GM11168 (cell line): ENCODE results near the gene FAM171A2.
"Not testable (repeated sequence)": the region's sequence is repeated elsewhere in the genome, so short reads cannot be mapped to it uniquely, and the experiment has no call there.

Source experiments
- in situ Hi-C: fragments of 300-500 bp; cut with MboI; formaldehyde crosslinking; loops from one replicate; pipeline ENCODE4 v1.12.0; 2022; ENCODE audit warnings: low sequenced_read_pairs; ENCODE audit not compliant: unreplicated experiment

FAM171A2 gene

GRCh38 chr17:44348234-44348987, 15.2 kb downstream of the FAM171A2 start:
- in situ Hi-C loops, result no loop called here

GRCh38 chr17:44347206-44348055, 16.2 kb downstream of the FAM171A2 start:
- in situ Hi-C loops, result not testable (repeated sequence)

- in situ Hi-C loops, result no loop called here
Observed at GRCh38 chr17:44346064-44346844, 17.4 kb downstream of the FAM171A2 start.

DNA sequence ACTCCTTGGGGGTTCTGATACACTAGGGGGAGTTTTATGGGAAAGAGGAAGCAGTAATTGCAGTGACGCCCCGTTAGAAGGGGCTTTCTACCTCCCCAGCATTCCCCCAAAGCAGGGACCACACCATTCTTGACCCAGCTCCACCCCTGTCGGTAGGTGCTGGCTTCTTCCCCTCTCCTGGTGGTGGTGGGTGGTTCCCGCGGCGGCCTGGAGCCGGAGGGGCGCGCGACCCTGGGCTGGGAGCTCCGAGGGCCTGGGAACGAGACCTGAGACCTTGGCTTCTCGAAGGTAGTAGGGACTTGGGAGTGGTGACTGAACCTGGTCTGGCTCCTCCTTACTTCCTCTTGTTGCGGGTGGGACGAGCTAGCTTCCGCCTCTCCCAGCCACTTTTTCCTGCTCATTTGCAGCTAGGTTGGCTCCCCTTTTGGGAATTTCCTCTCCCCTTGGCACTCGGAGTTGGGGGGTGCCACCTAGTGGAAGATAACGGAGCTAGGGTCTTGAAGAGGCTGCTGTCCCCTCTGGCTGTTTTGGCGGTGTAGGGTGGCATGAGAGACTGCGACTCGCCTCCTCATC, 18.1 kb downstream of the FAM171A2 start:
- in situ Hi-C loops, result no loop called here

DNA sequence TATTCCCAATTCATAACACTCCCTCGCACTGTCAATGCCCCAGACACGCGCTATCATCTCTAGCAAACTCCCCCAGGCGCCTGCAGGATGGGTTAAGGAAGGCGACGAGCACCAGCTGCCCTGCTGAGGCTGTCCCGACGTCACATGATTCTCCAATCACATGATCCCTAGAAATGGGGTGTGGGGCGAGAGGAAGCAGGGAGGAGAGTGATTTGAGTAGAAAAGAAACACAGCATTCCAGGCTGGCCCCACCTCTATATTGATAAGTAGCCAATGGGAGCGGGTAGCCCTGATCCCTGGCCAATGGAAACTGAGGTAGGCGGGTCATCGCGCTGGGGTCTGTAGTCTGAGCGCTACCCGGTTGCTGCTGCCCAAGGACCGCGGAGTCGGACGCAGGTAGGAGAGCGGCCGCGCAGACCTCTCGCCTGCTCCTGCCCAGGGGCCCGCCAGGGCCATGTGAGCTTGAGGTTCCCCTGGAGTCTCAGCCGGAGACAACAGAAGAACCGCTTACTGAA, 18.7 kb downstream of the FAM171A2 start, which contains the start of gene GRN:
Gene GRN, plus strand, starts transcription at position 364 of the 515 bp plus-strand sequence. CDS start 3,863 bp downstream, outside the sequence.
- in situ Hi-C loops, result no loop called here

- in situ Hi-C loops, result no loop called here
Observed at GRCh38 chr17:44343510-44344209, 20.0 kb downstream of the FAM171A2 start.

DNA sequence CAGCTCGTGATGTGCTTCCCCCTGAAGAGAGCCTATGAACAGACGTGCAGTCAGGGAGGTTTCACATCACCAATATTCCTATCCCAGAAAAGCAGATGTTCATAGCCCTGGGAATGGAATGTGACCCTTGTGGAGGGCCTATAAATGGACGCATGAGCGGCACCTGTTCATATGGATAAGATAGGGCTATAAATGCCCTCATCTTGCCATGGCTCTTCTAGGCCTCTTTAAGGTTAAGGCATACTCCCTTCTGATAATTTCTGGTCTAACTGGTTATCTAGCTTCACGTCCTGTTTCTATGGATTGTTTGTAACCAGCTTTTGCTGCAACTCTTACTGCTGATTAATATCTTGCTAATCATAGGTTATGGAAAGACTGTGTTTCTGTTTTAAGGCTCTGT, 23.1 kb downstream of the FAM171A2 start:
- in situ Hi-C loops, result not testable (repeated sequence)

DNA sequence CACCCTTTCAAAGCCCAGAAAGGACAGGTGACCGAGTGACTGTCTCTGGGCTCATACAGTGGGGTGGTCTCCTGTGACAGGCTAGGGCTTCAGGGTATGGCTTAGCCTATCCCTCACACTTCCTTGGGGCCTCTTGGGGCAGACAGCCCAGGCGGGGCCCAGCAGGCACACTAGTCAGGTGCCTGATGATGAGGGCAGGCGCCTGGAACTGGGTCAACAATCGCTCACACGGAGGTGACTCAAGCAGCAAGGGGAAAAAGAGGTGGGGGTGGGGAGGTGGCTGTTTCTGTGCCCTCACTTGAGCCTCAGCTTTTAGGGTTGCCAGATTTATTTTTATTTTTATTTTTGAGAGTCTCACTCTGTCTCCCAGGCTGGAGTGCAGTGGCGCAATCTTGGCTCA, 25.0 kb downstream of the FAM171A2 start:
- in situ Hi-C loops, result no loop called here

DNA sequence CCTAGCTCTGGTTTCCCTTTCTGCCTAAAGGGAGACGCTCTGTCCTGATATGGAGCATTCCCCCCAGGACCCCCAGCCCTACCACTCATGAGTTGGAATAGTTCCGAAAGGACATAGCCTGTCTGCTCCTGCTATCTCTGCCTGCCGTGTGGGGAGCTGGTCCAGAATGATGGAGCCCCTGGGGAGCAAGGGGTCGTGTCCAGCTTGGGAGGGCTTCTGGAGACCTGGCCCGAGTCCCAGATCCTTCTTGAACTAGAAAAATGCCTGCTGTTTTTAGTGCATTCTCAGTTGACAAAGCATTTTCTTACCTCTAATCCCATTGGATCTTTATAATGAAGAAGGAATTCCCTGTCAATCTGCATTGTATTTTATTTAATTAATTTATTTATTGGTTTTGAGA, 27.7 kb downstream of the FAM171A2 start:
- in situ Hi-C loops, result no loop called here

DNA sequence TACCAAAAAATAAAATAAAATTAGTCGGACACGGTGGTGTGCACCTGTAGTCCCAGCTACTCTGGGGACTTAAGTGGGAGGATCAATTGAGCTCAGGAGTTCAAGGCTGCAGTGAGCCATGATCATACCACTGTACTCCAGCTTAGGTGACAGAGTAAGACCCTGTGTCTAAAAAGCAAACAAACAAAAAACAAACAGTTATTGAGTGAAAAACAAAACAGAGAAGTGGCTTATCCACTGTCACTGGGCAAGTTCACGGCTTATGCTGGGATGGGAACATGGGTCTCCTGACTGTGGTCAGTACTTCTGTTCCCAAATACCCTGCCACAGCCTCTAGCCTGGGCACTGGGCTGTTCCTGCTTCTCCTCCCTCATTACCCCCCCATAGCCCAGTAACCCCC, 28.1 kb downstream of the FAM171A2 start:
- in situ Hi-C loops, result no loop called here

DNA sequence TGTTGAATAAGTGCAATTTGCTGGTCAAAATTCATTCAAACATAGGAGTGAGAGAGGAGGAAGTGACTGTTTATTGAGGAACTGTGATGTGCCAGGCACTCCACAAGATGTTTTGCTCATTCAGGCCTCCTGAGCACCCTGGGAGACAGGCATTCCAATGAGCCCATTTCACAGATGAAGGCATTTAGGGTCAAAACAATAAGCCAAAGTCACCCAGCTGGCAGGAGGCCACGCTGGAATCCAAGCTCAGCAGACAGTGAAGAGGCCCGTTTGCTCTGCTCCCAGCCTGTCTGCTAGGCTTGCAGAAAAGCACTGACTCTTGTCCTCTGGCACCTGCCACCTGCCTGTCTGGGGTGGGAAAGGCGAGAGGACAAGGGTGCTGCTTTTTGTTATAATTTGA, 28.9 kb downstream of the FAM171A2 start:
- in situ Hi-C loops, result loop anchor here (5.0 kb wide), 1 partner anchor 122 kb away; no protein-coding TSS in a partner anchor

DNA sequence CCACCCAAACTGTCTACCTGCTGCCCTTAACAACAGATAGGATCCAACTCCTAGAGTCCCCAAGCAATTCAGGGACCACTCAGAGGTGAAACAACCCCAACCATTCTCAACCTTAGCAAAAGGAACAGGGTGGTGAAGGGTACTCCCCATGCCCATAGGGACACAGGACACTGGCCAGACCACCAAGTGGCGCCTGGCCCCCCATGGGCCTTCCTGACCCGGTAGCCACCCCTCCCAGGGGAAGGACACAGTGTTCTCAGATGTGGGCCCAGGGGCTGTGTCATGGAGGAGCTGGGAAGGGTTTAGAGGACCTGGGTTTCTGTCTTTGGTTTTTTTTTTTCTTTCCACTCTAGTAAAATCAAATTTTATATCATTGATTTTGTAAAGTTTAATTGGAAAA, 29.3 kb downstream of the FAM171A2 start:
- in situ Hi-C loops, result loop anchor here (5.0 kb wide), 1 partner anchor 122 kb away; no protein-coding TSS in a partner anchor

- in situ Hi-C loops, result loop anchor here (5.0 kb wide), 1 partner anchor 121 kb away; no protein-coding TSS in a partner anchor
Observed at GRCh38 chr17:44333371-44333770, 30.3 kb downstream of the FAM171A2 start.

- in situ Hi-C loops, result loop anchor here (5.0 kb wide), 1 partner anchor 119 kb away; no protein-coding TSS in a partner anchor
Observed at GRCh38 chr17:44331249-44331760, 32.3 kb downstream of the FAM171A2 start.

DNA sequence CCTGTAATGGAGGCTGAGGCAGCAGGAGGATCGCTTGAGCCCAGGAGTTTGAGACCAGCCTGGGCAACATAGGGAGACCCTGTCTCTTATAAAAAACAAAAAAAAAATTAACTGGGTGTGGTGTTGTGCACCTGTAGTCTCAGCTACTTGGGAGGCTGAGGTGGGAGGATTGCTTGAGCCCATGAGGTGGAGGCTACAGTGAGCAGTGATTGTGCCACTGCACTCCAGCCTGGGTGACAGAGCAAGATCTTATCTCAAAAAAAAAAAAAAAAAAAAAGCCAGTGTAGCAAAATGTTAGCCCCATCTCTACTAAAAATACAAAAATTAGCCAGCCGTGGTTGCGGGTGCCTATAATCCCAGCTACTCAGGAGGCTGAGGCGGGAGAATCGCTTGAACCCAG, 33.4 kb downstream of the FAM171A2 start:
- in situ Hi-C loops, result loop anchor here (5.0 kb wide), 1 partner anchor 118 kb away; no protein-coding TSS in a partner anchor

DNA sequence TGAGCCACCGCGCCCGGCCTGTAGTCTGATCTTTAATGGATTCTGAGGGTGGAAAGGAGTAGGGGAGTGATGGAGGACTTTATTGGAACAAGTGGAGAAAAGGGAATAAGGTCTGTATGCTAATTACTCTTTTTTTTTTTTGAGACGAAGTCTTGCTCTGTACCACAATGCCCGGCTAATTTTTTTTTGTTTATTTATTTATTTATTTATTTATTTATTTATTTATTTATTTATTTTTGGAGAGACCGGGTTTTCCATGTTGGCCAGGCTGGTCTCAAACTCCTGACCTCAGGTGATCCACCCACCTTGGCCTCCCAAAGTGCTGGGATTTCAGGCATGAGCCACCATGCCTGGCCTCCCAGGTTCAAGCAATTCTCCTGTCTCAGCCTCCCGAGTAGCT, 34.1 kb downstream of the FAM171A2 start:
- in situ Hi-C loops, result not testable (repeated sequence)

- in situ Hi-C loops, result no loop called here
Observed at GRCh38 chr17:44327715-44328449, 35.8 kb downstream of the FAM171A2 start.

DNA sequence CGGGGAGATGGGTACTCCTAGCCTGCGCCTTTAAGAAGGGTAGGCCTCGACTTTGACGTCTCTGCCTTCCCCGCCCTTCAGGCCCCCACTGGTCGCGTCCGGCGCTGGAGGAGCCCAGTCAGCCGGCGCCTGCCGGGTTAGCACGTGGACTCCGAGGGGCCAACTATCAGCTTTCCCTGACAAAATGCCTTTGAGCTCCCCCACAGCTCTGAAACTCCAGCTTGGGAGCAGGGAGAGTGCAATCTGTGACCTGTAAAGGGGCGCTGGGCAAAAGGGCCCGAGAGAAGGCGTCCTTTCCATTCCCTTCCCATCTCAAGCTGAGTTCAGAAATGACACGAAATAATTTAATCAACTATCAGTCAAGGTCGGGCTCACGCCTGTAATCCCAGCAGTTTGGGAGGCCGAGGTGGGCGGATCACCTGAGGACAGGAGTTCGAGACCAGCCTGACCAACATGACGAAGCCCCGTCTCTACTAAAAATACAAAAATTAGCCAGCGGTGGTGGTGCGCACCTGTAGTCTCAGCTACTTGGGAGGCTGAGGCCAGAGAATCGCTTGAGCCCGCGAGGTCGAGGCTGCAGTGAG, 36.7 kb downstream of the FAM171A2 start:
- in situ Hi-C loops, result no loop called here
